SHP77 treated with DMSO at 0.1 percent for 48 hours (cell line): ENCODE data around the gene N4BP3.
"Not testable (repeated sequence)": the region's sequence is repeated elsewhere in the genome, so short reads cannot be mapped to it uniquely, and the experiment has no call there.

Experiments used
- DNase-seq: peaks from one replicate; lab custom pipeline; 2025; lab: John Stamatoyannopoulos, UW

The N4BP3 gene

DNA sequence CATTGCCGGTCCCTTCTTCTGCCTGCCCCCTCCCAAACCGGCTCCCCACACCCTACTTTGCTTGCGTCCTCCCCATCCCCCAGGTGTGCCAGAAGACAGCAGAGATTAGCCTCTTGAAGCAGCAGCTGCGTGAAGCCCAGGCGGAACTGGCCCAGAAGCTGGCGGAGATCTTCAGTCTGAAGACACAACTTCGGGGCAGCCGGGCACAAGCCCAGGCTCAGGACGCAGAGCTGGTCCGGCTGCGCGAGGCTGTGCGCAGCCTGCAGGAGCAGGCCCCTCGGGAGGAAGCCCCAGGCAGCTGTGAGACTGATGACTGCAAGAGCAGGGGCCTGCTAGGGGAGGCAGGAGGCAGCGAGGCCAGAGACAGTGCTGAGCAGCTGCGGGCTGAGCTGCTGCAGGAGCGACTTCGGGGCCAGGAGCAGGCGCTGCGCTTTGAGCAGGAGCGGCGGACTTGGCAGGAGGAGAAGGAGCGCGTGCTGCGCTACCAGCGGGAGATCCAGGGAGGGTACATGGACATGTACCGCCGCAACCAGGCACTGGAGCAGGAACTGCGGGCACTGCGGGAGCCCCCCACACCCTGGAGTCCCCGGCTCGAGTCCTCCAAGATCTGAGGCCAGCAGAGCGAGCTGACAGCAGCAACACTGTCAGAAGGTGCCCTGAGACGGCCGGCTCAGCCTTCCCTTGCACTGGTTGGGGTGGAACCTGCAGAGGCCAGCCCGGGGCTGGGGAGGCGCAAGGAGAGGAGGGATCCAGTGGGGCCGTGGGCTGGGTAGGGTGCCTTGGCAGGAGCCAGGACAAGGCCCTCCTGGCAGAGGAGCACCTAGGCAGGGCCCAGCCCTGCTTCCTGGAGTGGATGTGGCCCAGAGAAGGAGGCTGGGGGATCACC, 8.3 kb downstream of the N4BP3 start:
- DNase-seq: peak; percentile 51

- no peak for DNase-seq
These were observed 9.0 kb downstream of the N4BP3 start for GRCh38 chr5:178122346-178122745.

GRCh38 chr5:178123094-178123965, 10.0 kb downstream of the N4BP3 start:
- no peak for DNase-seq

- DNase-seq: no peak
These were observed 10.9 kb downstream of the N4BP3 start for GRCh38 chr5:178123966-178124925.

GRCh38 chr5:178125253-178125906, 12.0 kb downstream of the N4BP3 start:
- DNase-seq: no peak

DNA sequence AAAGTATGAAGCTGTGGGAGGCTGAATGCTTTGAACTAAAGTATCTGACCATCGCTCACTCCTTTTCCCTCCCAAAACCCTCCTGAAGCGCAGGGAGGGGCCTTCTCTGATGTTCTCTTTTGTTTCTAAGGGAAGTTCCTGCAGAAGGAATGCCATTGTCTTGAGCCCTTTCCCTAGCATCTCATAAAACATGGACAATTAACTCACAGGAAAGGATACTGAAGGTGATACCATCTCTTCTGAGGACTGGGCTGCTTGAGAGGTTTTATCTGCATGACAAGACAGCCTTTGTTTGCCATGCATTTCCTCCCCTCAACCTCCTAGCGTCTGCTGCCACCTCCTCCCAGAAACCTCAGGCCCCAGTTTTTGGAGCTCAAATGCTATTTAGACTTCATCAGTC, 13.2 kb downstream of the N4BP3 start:
- DNase-seq: no peak

GRCh38 chr5:178127300-178128009, 14.1 kb downstream of the N4BP3 start:
- DNase-seq: not testable (repeated sequence)

DNA sequence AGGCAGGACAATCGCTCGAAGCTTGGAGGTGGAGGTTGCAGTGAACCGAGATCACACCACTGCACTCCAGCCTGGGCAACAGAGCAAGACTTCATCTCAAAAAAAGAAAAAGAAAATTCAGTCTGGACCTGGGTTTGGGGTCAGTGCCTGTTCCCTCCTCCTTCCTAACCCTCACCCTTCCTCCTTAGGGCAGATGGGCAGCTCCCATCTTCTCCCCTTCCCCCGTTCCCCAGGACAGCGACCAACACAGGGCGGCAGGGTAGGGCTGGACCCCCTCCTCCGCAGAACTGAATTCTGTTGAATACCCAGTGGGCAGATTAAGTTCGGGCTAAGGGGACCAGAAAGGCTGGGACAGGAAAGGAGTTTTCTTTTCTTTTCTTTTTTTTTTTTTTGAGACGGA, 16.0 kb downstream of the N4BP3 start:
- no peak for DNase-seq

DNA sequence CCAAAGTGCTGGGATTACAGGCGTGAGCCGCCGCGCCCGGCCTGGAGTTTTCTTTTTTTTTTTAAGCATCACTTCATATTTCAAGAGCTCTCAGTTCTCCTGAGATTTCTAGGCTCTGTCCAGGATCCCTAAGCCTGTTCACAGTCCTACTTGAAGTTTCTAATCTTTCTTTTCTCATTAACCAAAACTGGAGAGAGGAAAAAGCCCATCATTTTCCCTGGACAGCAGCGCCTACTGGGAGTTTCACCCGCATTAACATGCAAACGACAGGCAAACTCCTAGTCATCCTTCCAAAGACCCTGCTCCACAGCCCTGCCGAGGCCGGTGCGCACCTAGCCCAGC, 16.9 kb downstream of the N4BP3 start:
- peak; percentile 44 for DNase-seq

GRCh38 chr5:178130576-178131445, 17.5 kb downstream of the N4BP3 start, which contains the start of gene RMND5B:
RMND5B (plus strand) TSS chr5:178131014; CDS start chr5:178138120, 7,106 bp downstream.
- DNase-seq: peak; percentile 44

DNA sequence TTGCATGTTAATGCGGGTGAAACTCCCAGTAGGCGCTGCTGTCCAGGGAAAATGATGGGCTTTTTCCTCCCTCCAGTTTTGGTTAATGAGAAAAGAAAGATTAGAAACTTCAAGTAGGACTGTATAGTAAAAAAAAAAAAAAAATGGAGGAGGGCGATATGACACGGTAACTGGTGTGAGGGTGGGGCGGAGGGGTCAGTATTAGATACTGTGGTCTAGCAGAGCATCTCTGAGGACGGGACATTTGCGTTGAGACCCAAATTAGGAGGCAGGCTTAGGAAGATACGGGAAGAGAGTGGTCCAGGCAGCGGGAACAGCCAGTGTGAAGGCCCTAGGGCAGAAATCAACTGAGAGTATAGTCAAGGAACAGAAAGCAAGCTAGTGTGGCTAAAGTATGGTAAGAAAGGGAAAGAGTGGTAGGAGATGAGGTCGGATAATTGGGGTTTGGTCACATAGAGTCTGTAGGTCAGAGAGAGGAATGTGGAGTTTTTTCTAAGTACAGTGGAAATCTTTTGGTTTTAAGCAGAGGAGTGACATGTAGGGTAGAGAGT, 18.2 kb downstream of the N4BP3 start:
- DNase-seq: no peak

DNA sequence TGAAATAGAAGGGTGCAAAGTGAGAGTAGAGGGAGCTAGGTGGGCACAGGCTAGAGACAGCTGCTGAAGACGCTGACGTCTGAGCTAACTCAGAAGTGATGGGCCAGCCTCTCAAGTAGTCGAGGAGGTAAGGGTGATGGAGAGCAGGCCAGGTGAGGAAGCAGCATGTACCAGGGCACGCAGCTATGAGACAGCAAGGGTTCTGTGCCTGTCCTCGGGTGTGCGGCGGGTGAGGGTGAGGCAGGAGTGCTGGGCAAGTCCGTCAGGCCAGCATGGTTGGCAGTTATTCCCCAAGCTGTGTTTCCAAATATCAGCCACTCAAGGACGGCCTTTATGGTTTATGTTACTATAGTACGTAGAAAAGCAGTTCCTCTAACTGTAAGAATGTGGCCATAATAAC, 23.7 kb downstream of the N4BP3 start:
- DNase-seq: no peak

DNA sequence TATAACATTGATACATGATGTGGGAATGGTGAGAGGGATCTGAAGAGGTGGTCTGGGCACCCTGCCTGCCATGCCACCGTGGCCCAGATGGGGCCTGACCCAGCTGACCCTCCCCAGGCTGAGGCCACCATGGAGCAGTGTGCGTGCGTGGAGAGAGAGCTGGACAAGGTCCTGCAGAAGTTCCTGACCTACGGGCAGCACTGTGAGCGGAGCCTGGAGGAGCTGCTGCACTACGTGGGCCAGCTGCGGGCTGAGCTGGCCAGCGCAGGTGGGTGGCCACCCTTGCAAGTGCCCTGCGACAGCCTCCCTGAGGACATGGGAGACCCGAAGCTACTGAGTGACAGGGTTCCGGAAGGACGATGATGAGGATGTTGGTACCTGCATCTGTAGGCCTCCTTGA, 24.7 kb downstream of the N4BP3 start:
- no peak for DNase-seq

DNA sequence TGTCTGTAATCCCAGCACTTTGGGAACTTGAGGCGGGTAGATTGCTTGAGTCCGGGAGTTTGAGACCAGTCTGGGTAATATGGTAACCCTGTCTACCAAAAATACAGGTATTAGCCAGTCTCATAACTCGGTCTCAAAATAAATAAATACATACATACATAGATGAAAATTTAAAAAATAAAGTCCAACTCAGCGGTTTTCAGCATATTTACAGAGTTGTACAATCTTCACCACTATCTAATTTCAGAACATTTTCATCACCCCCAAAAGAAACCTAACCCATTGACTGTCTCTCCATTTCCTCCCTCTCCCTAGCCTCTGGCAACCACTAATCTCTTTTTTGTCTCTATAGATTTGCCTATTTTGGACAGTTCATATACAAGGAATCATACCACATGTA, 28.2 kb downstream of the N4BP3 start:
- no peak for DNase-seq

DNA sequence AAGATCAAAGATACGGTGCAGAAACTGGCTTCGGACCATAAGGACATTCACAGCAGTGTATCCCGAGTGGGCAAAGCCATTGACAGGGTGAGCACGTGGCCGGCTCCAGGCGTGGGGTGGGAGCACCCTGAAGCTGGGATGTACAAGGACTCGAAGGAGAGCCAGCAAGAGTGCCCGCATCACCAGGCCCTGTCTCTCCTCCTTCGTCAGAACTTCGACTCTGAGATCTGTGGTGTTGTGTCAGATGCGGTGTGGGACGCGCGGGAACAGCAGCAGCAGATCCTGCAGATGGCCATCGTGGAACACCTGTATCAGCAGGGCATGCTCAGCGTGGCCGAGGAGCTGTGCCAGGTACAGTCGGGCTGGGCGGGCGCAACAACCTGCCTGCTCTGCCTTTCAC, 29.3 kb downstream of the N4BP3 start:
- no peak for DNase-seq

- DNase-seq: no peak
These were observed 29.9 kb downstream of the N4BP3 start for GRCh38 chr5:178143246-178143645.

- DNase-seq: no peak
These were observed 30.6 kb downstream of the N4BP3 start for GRCh38 chr5:178143901-178144300.

- peak; percentile 34 for DNase-seq
These were observed 32.9 kb downstream of the N4BP3 start for GRCh38 chr5:178145965-178146820.
